MG63 (cell line): ENCODE data around the gene DNAH11. TPM values are rescaled to one million over a fixed set of nuclear protein-coding genes. Genes with fewer than 3 reads are reported as not detected.
"Not testable (repeated sequence)": the region's sequence is repeated elsewhere in the genome, so short reads cannot be mapped to it uniquely, and the experiment has no call there.

Experiments
- DNase-seq: peaks from one replicate; pipeline ENCODE4 v3.0.0-alpha.2; 2020
- H3K27me3 ChIP-seq: fragments of 250-450 bp; sonication (Bioruptor Pico); 2 replicates; pipeline ENCODE4 v1.5.1; 2020; ENCODE audit warnings: mild to moderate bottlenecking, moderate library complexity
- H3K36me3 ChIP-seq: fragments of 250-450 bp; sonication (Bioruptor Pico); 2 replicates; pipeline ENCODE4 v1.5.1; 2020; ENCODE audit warnings: mild to moderate bottlenecking, moderate library complexity
- H3K4me3 ChIP-seq: fragments of 250-450 bp; sonication (Bioruptor Pico); 2 replicates; pipeline ENCODE4 v1.5.1; 2020; ENCODE audit warnings: mild to moderate bottlenecking, moderate library complexity
- H3K9me3 ChIP-seq: fragments of 250-450 bp; sonication (Bioruptor Pico); 2 replicates; pipeline ENCODE4 v1.5.1; 2020; ENCODE audit warnings: mild to moderate bottlenecking, moderate library complexity
- total RNA-seq: library from RNA; depleted of rRNA; stranded (reverse); fragments of >200 nt; shearing (Covaris generic); gene quantifications from 2 replicates; pipeline ENCODE4 v1.2.3, GENCODE V29; 2014; ENCODE audit warnings: low replicate concordance

DNAH11 gene
- total RNA-seq, 1 experiment from 2014 or later = not detected

DNA sequence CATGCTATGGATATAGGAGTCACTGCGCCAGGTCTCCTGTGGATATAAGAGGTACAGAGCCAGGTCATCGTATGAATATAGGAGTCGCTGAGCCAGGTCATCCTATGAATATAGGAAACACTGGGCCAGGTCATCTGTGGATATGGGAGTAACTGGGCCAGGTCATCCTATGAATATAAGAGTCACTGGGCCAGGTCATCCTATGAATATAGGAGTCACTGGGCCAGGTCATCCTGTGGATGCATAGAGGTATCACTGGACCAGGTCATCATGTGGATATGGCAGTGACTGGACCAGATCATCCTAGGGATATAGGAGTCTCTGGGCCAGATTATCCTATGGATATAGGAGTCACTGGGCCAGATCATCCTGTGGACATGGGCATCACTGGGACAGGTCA, 181.7 kb downstream of the DNAH11 start:
- Histone ChIP-seq H3K27me3 (no peaks in the 10 kb centered on the region), H3K4me3 (no peak overlapping the region), H3K9me3 (no peaks in the 10 kb centered on the region), H3K36me3 (no peaks in the 10 kb centered on the region)
- no peak for DNase-seq

- Histone ChIP-seq H3K36me3 (no peaks in the 10 kb centered on the region), H3K4me3 (no peak overlapping the region), H3K27me3 (no peaks in the 10 kb centered on the region), H3K9me3 (no peaks in the 10 kb centered on the region)
- DNase-seq = no peak
Observed at GRCh38 chr7:21730399-21730798, 187.6 kb downstream of the DNAH11 start.

GRCh38 chr7:21731977-21732376, 189.1 kb downstream of the DNAH11 start:
- DNase-seq = no peak
- Histone ChIP-seq H3K27me3 (no peaks in the 10 kb centered on the region), H3K36me3 (no peaks in the 10 kb centered on the region)

DNA sequence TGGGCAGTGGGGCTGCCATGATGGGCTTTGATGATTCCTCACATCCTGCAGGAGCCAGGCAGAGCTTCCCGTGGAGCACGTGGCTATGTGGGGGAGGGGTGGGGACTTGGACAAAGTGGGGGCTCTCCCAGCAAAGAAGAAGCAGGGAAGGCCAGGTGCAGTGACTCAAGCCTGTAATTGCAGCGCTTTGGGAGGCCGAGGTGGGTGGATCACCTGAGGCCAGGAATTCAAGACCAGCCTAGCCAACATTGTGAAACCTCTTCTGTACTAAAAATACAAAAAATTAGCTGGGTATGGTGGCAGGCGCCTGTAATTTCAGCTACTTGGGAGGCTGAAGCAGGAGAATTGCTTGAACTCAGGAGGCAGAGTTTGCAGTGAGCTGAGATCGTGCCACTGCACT, 190.1 kb downstream of the DNAH11 start:
- not testable (repeated sequence) for H3K4me3 ChIP-seq, H3K36me3 ChIP-seq, H3K9me3 ChIP-seq

More at GRCh38 chr7:21731977-21732376, 189.1 kb downstream of the DNAH11 start:
- H3K9me3 ChIP-seq = no peaks in the 10 kb centered on the region
- H3K4me3 ChIP-seq = no peak overlapping the region

GRCh38 chr7:21733837-21734236, 191.0 kb downstream of the DNAH11 start:
- Histone ChIP-seq H3K36me3 (no peaks in the 10 kb centered on the region), H3K9me3 (no peaks in the 10 kb centered on the region), H3K4me3 (no peak overlapping the region), H3K27me3 (no peaks in the 10 kb centered on the region)
- DNase-seq = no peak

More for the DNA sequence above, 190.1 kb downstream of the DNAH11 start:
- H3K27me3 ChIP-seq, DNase-seq: not testable (repeated sequence)

- no peak for DNase-seq
- Histone ChIP-seq H3K4me3 (no peak overlapping the region), H3K36me3 (no peaks in the 10 kb centered on the region), H3K27me3 (no peaks in the 10 kb centered on the region; the same call in 1 of the 2 replicates), H3K9me3 (no peaks in the 10 kb centered on the region)
Observed at GRCh38 chr7:21743493-21743892, 200.7 kb downstream of the DNAH11 start.

GRCh38 chr7:21746949-21747348, 204.1 kb downstream of the DNAH11 start:
- no peaks in the 10 kb centered on the region for H3K27me3 ChIP-seq
- H3K9me3 ChIP-seq = no peaks in the 10 kb centered on the region
- H3K36me3 ChIP-seq = no peaks in the 10 kb centered on the region
- H3K4me3 ChIP-seq = no peak overlapping the region
- DNase-seq = no peak

GRCh38 chr7:21747806-21748205, 205.0 kb downstream of the DNAH11 start:
- Histone ChIP-seq H3K36me3 (no peaks in the 10 kb centered on the region), H3K27me3 (no peaks in the 10 kb centered on the region), H3K4me3 (no peak overlapping the region), H3K9me3 (no peaks in the 10 kb centered on the region)
- no peak for DNase-seq

- DNase-seq = no peak
- H3K27me3 ChIP-seq = no peaks in the 10 kb centered on the region
- H3K4me3 ChIP-seq = no peak overlapping the region
- H3K36me3 ChIP-seq = no peaks in the 10 kb centered on the region
- no peaks in the 10 kb centered on the region for H3K9me3 ChIP-seq
Observed at GRCh38 chr7:21749378-21749777, 206.5 kb downstream of the DNAH11 start.

DNA sequence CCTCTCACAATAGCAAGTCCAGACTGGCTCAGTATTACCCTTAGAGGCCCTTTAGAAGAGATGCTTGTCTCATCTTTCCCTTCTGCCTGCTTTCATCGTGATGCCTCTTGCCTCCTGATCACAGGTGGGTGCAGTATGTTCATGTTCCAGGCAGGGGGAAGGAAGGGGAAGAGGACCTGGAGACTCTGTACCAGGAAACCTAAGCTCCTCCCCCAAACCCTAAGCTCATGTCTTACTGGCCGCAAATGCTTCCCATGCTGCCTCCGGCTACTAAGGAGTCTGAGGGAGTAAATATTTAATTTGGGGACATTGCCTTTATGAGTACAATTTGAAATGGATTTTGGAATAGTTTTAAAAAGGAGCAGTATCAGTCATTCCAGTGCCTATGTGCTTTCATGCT, 210.2 kb downstream of the DNAH11 start:
- Histone ChIP-seq H3K9me3 (no peaks in the 10 kb centered on the region), H3K27me3 (0 out of 2 replicates have a peak, but pooled peaks cover 2% of the 10 kb centered on the region), H3K36me3 (no peaks in the 10 kb centered on the region), H3K4me3 (no peak overlapping the region)
- DNase-seq = no peak

DNA sequence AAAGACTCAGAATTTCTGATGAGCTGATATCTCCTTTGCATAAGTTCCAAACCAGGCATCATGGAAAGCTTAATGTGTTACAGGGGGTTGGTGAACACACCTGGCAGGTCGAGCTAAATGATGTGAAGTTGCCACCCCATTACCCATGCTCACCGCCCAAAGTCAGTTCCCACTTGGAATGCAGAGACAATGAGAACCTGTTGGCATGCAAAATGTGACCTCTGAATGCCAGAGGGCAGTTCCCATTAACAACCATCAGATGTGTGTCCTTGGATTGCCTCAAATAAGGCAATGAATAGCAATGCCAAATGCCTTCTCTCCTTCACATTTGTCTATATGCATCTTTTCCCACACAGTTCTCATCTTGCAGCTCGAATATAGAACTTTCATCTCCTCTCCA, 212.1 kb downstream of the DNAH11 start:
- DNase-seq = no peak
- Histone ChIP-seq H3K4me3 (no peak overlapping the region), H3K27me3 (0 out of 2 replicates have a peak, but pooled peaks cover 2% of the 10 kb centered on the region), H3K9me3 (no peaks in the 10 kb centered on the region), H3K36me3 (no peaks in the 10 kb centered on the region)

GRCh38 chr7:21757537-21758282, 214.9 kb downstream of the DNAH11 start:
- H3K36me3 ChIP-seq = no peaks in the 10 kb centered on the region
- DNase-seq = no peak
- H3K4me3 ChIP-seq = no peak overlapping the region
- H3K27me3 ChIP-seq = 0 out of 2 replicates have a peak, but pooled peaks cover 2% of the 10 kb centered on the region
- H3K9me3 ChIP-seq = no peaks in the 10 kb centered on the region

DNA sequence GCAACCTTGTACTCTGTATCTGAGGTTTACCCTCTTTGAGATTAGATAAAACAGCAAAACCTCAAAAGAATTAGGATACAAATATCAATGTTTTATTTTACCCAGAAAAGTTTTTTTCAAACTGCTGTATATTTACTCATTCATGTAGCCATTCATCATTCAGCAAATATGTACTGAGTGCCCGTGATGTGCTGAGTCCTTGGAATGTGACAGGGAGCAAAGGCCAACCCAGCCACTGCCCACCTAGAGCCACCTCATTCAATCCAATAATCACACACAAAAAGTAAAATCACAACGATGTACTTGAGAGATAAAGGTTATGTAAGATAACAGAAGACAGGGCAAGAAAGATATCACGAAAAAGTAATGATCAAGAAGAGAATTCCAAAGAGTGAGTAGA, 215.4 kb downstream of the DNAH11 start:
- no peak for DNase-seq
- Histone ChIP-seq H3K4me3 (no peak overlapping the region), H3K36me3 (no peaks in the 10 kb centered on the region), H3K9me3 (no peaks in the 10 kb centered on the region), H3K27me3 (0 out of 2 replicates have a peak, but pooled peaks cover 2% of the 10 kb centered on the region)

DNA sequence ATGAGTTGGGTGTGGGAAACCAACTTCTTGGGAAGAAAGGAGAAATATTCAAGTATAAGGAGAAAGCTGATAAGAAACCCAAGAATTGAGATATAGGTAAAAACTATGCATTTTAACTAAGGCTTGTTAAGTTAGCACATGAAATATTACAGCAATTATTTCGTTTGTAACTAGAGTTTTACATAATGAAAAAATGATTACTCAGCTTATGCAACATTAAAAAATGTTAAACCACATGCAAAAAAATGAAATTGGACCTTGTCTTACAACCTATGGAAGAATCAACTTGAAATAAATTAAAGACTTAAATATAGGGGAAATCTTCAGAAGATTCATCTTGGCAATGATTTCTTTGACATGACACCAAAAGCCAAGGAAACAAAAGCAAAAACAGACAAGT, 219.6 kb downstream of the DNAH11 start:
- Histone ChIP-seq H3K36me3 (no peaks in the 10 kb centered on the region), H3K27me3 (no peaks in the 10 kb centered on the region), H3K4me3 (no peak overlapping the region), H3K9me3 (no peaks in the 10 kb centered on the region)
- no peak for DNase-seq

DNA sequence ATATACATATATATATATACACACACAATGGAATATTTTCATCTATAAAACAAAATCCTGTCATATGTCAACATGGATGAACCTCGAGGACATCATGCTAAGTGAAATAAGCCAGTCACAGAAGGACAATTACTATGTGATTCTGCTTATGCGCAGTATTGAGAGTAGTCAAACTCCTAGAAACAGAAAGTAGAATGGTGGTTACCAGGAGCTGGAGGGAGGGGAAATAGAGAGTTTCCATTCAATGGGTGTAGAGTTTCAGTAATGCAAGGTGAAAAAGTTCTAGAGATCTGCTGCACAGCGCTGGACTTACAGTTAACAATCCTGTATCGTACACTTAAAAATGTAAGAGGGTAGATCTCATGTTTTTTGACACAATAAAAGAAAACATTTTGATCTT, 221.0 kb downstream of the DNAH11 start:
- no peak for DNase-seq
- Histone ChIP-seq H3K27me3 (no peaks in the 10 kb centered on the region), H3K9me3 (no peaks in the 10 kb centered on the region), H3K4me3 (no peak overlapping the region), H3K36me3 (no peaks in the 10 kb centered on the region)

DNA sequence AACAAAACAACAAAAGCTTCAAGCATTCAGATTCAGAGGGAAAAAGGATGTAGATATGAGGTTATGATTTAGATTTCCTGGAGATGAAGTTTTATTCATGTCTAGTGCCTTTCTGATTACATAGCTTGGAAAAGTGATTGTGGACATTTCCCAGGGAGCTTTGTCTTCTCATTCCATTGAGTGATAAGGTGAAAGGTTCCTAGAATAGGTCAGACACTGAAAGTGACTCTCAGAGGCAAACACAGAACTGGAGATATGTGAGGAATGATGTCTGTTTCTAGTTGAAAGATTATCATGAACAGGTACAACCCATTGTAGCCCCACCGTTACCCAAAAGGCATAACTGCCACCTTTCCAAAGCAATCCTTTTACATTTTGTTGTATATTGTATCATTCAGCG, 223.4 kb downstream of the DNAH11 start:
- H3K4me3 ChIP-seq = no peak overlapping the region
- H3K27me3 ChIP-seq = no peaks in the 10 kb centered on the region
- no peaks in the 10 kb centered on the region for H3K9me3 ChIP-seq
- H3K36me3 ChIP-seq = no peaks in the 10 kb centered on the region
- no peak for DNase-seq

- Histone ChIP-seq H3K36me3 (no peaks in the 10 kb centered on the region), H3K27me3 (no peaks in the 10 kb centered on the region), H3K4me3 (no peak overlapping the region), H3K9me3 (no peaks in the 10 kb centered on the region)
- peak; percentile 55 for DNase-seq
Observed at GRCh38 chr7:21767300-21767900, 224.6 kb downstream of the DNAH11 start.

GRCh38 chr7:21768279-21768678, 225.4 kb downstream of the DNAH11 start:
- Histone ChIP-seq H3K9me3 (no peaks in the 10 kb centered on the region), H3K4me3 (no peak overlapping the region), H3K36me3 (no peaks in the 10 kb centered on the region), H3K27me3 (no peaks in the 10 kb centered on the region)
- no peak for DNase-seq
